T-helper 1 cell treated with Interleukin-12 subunit alpha and Interleukin-12 subunit beta and Interleukin-4 antibody, amounts not matched to agents 30 μg/mL and 1 μg/mL, for 36 hours (primary cell): Measurements from ENCODE around the gene APC2.
A peak's percentile ranks its signal among the peaks of the same experiment; 100 is the strongest.

Experiments
- H3K27ac Mint-ChIP-seq: one replicate; pipeline ENCODE4 v1.8.0; 2021; ENCODE audit warnings: mild to moderate bottlenecking, mixed read lengths
- H3K27me3 Mint-ChIP-seq: one replicate; pipeline ENCODE4 v1.8.0; 2021; ENCODE audit warnings: low read depth, mixed read lengths
- H3K36me3 Mint-ChIP-seq: one replicate; pipeline ENCODE4 v1.8.0; 2021; ENCODE audit warnings: low read depth, mixed read lengths
- H3K4me1 Mint-ChIP-seq: one replicate; pipeline ENCODE4 v1.8.0; 2021; ENCODE audit warnings: low read depth, mixed read lengths
- H3K4me3 Mint-ChIP-seq: one replicate; pipeline ENCODE4 v1.8.0; 2021; ENCODE audit warnings: mild to moderate bottlenecking, moderate library complexity, mixed read lengths
- H3K9me3 Mint-ChIP-seq: one replicate; pipeline ENCODE4 v1.8.0; 2021; ENCODE audit warnings: mixed read lengths

Gene APC2

GRCh38 chr19:1468274-1468820 is 18.4 kb downstream of the APC2 start:
- Mint-ChIP-seq H3K9me3 (no peaks in the 10 kb centered on the region), H3K4me1 (peaks cover 2% of the 10 kb centered on the region), H3K4me3 (no peak overlapping the region), H3K27ac (no peak overlapping the region), H3K27me3 (peaks cover 8% of the 10 kb centered on the region), H3K36me3 (peaks cover under 1% of the 10 kb centered on the region)

- no peaks in the 10 kb centered on the region for H3K9me3 Mint-ChIP-seq
- H3K27me3 Mint-ChIP-seq, result peaks cover 8% of the 10 kb centered on the region
- no peak overlapping the region for H3K4me3 Mint-ChIP-seq
- peaks cover 2% of the 10 kb centered on the region for H3K4me1 Mint-ChIP-seq
- H3K36me3 Mint-ChIP-seq, result peaks cover 2% of the 10 kb centered on the region
- no peak overlapping the region for H3K27ac Mint-ChIP-seq
These were observed 18.9 kb downstream of the APC2 start for GRCh38 chr19:1468821-1469254.

- Mint-ChIP-seq H3K9me3 (no peaks in the 10 kb centered on the region), H3K27me3 (peaks cover 8% of the 10 kb centered on the region), H3K4me3 (peak overlapping the region; percentile 67), H3K36me3 (peaks cover 2% of the 10 kb centered on the region), H3K27ac (no peak overlapping the region), H3K4me1 (peaks cover 2% of the 10 kb centered on the region)
These were observed 19.5 kb downstream of the APC2 start for GRCh38 chr19:1469255-1470054.

- peaks cover 2% of the 10 kb centered on the region for H3K4me1 Mint-ChIP-seq
- peaks cover 8% of the 10 kb centered on the region for H3K27me3 Mint-ChIP-seq
- H3K4me3 Mint-ChIP-seq, result peak overlapping the region; percentile 67
- H3K36me3 Mint-ChIP-seq, result peaks cover 2% of the 10 kb centered on the region
- H3K9me3 Mint-ChIP-seq, result no peaks in the 10 kb centered on the region
- H3K27ac Mint-ChIP-seq, result no peak overlapping the region
These were observed 20.1 kb downstream of the APC2 start for GRCh38 chr19:1470055-1470304.

- Mint-ChIP-seq H3K36me3 (peaks cover 2% of the 10 kb centered on the region), H3K4me3 (peak overlapping the region; percentile 67), H3K4me1 (peaks cover 2% of the 10 kb centered on the region), H3K9me3 (no peaks in the 10 kb centered on the region), H3K27me3 (peaks cover 8% of the 10 kb centered on the region), H3K27ac (no peak overlapping the region)
These were observed 20.5 kb downstream of the APC2 start for GRCh38 chr19:1470305-1471009.

- peaks cover 8% of the 10 kb centered on the region for H3K27me3 Mint-ChIP-seq
- H3K27ac Mint-ChIP-seq, result no peak overlapping the region
These were observed 21.1 kb downstream of the APC2 start for GRCh38 chr19:1471010-1471514.

GRCh38 chr19:1471515-1472160 is 21.7 kb downstream of the APC2 start:
- H3K27me3 Mint-ChIP-seq, result peaks cover 8% of the 10 kb centered on the region
- H3K4me3 Mint-ChIP-seq, result no peak overlapping the region
- H3K27ac Mint-ChIP-seq, result no peak overlapping the region
- peaks cover 2% of the 10 kb centered on the region for H3K4me1 Mint-ChIP-seq
- H3K36me3 Mint-ChIP-seq, result peaks cover 2% of the 10 kb centered on the region
- no peaks in the 10 kb centered on the region for H3K9me3 Mint-ChIP-seq

More at GRCh38 chr19:1471010-1471514, 21.1 kb downstream of the APC2 start:
- peaks cover 2% of the 10 kb centered on the region for H3K4me1 Mint-ChIP-seq
- H3K4me3 Mint-ChIP-seq, result peak overlapping the region; percentile 25
- no peaks in the 10 kb centered on the region for H3K9me3 Mint-ChIP-seq
- H3K36me3 Mint-ChIP-seq, result peaks cover 2% of the 10 kb centered on the region

- Mint-ChIP-seq H3K27me3 (peaks cover 8% of the 10 kb centered on the region), H3K4me3 (no peak overlapping the region), H3K36me3 (peaks cover 2% of the 10 kb centered on the region), H3K27ac (no peak overlapping the region), H3K4me1 (peaks cover 6% of the 10 kb centered on the region), H3K9me3 (no peaks in the 10 kb centered on the region)
These were observed 22.5 kb downstream of the APC2 start for GRCh38 chr19:1472231-1473084.

- Mint-ChIP-seq H3K36me3 (peaks cover 2% of the 10 kb centered on the region), H3K27ac (no peak overlapping the region), H3K4me3 (no peak overlapping the region), H3K4me1 (peaks cover 6% of the 10 kb centered on the region), H3K9me3 (no peaks in the 10 kb centered on the region), H3K27me3 (peaks cover 8% of the 10 kb centered on the region)
These were observed 23.3 kb downstream of the APC2 start for GRCh38 chr19:1473085-1473851.

- Mint-ChIP-seq H3K9me3 (no peaks in the 10 kb centered on the region), H3K4me1 (peaks cover 9% of the 10 kb centered on the region), H3K27me3 (peaks cover 8% of the 10 kb centered on the region), H3K4me3 (no peak overlapping the region), H3K27ac (no peak overlapping the region), H3K36me3 (peaks cover 4% of the 10 kb centered on the region)
These were observed 24.3 kb downstream of the APC2 start for GRCh38 chr19:1474011-1474764.

- H3K4me3 Mint-ChIP-seq, result no peak overlapping the region
- H3K27ac Mint-ChIP-seq, result no peak overlapping the region
- no peaks in the 10 kb centered on the region for H3K9me3 Mint-ChIP-seq
- peaks cover 5% of the 10 kb centered on the region for H3K36me3 Mint-ChIP-seq
- peaks cover 10% of the 10 kb centered on the region for H3K4me1 Mint-ChIP-seq
- H3K27me3 Mint-ChIP-seq, result peaks cover 8% of the 10 kb centered on the region
These were observed 24.9 kb downstream of the APC2 start for GRCh38 chr19:1474765-1475351.

GRCh38 chr19:1475751-1476437 is 26.0 kb downstream of the APC2 start:
- Mint-ChIP-seq H3K36me3 (peaks cover 5% of the 10 kb centered on the region), H3K4me3 (no peak overlapping the region), H3K27me3 (peaks cover 8% of the 10 kb centered on the region)

More at GRCh38 chr19:1475751-1476437, 26.0 kb downstream of the APC2 start:
- H3K9me3 Mint-ChIP-seq, result no peaks in the 10 kb centered on the region
- no peak overlapping the region for H3K27ac Mint-ChIP-seq
- peaks cover 13% of the 10 kb centered on the region for H3K4me1 Mint-ChIP-seq
